GM10248 (cell line): ENCODE results near the gene PODXL.
"Not testable (repeated sequence)": the region's sequence is repeated elsewhere in the genome, so short reads cannot be mapped to it uniquely, and the experiment has no call there.

Source experiments
- CTCF ChIA-PET: fragments of 300-600 bp; sonication (Branson Sonifier 250); formaldehyde crosslinking; extraction: SDS; loops from one replicate; lab custom pipeline; 2021; ENCODE audit warnings: antibody characterized with exemption; lab: Yijun Ruan, JAX
- POLR2A ChIA-PET: fragments of 350-650 bp; sonication (Branson Sonifier 250); formaldehyde crosslinking; extraction: SDS; loops from one replicate; lab custom pipeline; 2020; ENCODE audit warnings: antibody characterized with exemption; lab: Yijun Ruan, JAX
- DNase-seq: peaks from one replicate; pipeline ENCODE4 v3.0.0; 2012; ENCODE audit errors: extremely low spot score
- CTCF ChIP-seq: IDR thresholded peaks from 2 replicates; pipeline ENCODE4 v1.5.1; 2012; ENCODE audit warnings: mild to moderate bottlenecking, low read depth; ENCODE audit errors: extremely low read depth, missing control alignments, control extremely low read depth

The PODXL gene

GRCh38 chr7:131511071-131511470 is 45.4 kb downstream of the PODXL start:
- POLR2A ChIA-PET, result no interaction called here
- no peak for TF ChIP-seq CTCF
- no peak for DNase-seq
- CTCF ChIA-PET, result interaction anchor here (1.1 to 6.8 kb wide), 6 partner anchors 8 to 615 kb away, joined by 3 to 59 read pairs (median 14); partner anchors contain the start of gene MKLN1

DNA sequence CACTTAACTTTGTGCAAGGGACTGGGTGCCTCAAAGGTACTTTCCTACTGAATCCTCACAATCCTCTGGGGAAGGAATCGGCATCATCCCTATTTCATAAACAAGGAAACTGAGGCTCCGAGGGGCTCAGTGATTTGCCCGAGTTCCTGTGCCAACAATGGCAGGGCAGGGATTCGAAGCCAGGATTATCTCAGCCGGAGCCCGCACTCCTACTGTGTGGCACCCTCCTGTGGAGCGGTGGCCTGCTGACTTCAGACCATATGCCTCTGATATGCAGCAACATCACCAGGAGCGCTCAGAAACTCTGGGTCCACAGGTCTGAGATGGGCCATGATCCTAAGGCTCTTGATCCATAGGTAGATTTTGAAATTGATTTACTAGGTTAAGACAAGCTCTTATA is 46.6 kb downstream of the PODXL start:
- ChIA-PET CTCF (interaction anchor here (0.9 to 6.8 kb wide), 6 partner anchors 7 to 613 kb away, joined by 3 to 59 read pairs (median 12); no protein-coding TSS in a partner anchor), POLR2A (no interaction called here)
- no peak for TF ChIP-seq CTCF
- DNase-seq, result no peak

GRCh38 chr7:131508754-131509486 is 47.5 kb downstream of the PODXL start:
- TF ChIP-seq CTCF, result no peak
- ChIA-PET CTCF (interaction anchor here (0.8 to 4.4 kb wide), 16 partner anchors 10 to 612 kb away, joined by 3 to 21 read pairs (median 4); no protein-coding TSS in a partner anchor), POLR2A (interaction anchor here (0.7 kb wide), 1 partner anchor 636 kb away, joined by 3 read pairs; no protein-coding TSS in a partner anchor)
- DNase-seq, result no peak

GRCh38 chr7:131507592-131508331 is 48.7 kb downstream of the PODXL start:
- DNase-seq, result peak; percentile 80
- CTCF ChIA-PET, result interaction anchor here (0.8 to 4.4 kb wide), 23 partner anchors 9 to 1538 kb away, joined by 3 to 21 read pairs (median 5); no protein-coding TSS in a partner anchor
- TF ChIP-seq CTCF, result peak; percentile 90
- POLR2A ChIA-PET, result no interaction called here

- ChIA-PET POLR2A (no interaction called here), CTCF (interaction anchor here (0.9 to 4.4 kb wide), 13 partner anchors 8 to 524 kb away, joined by 3 to 21 read pairs (median 5); no protein-coding TSS in a partner anchor)
- no peak for TF ChIP-seq CTCF
- DNase-seq, result no peak
Observed at GRCh38 chr7:131506597-131506996, 49.8 kb downstream of the PODXL start.

DNA sequence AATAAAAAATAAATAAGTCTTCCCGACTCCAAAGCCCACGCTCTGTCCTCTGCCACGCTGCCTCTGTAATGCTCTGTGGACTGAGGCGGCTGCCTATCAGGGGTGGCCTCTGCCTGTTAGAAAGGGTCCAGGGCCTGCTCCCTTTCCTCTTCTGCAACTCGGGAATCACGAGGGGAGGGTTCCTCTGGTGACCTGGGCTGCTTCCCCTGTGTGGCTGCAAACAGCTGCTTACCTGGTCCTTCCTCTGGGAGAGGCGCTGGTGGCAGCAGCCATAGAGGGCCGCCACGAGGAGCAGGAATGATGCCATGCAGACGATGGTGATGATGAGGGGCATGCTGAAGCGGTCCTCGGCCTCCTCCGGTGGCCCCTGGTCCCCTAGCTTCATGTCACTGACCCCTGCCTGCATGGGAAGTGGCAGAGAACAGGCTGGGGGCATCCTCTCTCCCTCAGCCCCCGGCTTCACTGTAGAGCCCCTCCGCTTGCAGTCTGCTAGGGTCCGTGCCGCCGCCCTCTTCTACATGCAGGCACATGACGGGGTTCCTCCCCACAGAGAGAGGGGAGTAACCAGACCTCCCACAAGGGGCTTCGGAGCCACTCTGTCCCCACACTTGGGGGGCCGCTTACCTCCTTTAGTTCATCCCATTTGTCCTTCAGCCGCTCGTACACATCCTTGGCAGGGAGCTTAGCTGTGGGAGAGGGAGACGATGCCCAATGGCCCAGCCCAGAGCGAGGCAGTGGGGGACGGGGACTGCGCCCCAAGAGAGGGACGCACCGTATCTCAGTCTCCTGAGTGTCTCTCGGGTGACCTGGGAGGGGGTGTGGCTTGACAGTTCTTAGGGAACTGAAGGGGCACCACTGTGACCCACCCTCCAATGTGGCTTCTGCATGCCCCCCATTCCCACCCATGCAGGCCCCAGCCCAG is 50.5 kb downstream of the PODXL start:
- no peak for DNase-seq
- ChIA-PET POLR2A (no interaction called here), CTCF (interaction anchor here (1.0 to 5.4 kb wide), 10 partner anchors 7 to 609 kb away, joined by 3 to 59 read pairs (median 4); no protein-coding TSS in a partner anchor)
- TF ChIP-seq CTCF, result no peak

GRCh38 chr7:131505037-131505620 is 51.3 kb downstream of the PODXL start:
- CTCF ChIA-PET, result interaction anchor here (0.7 to 5.4 kb wide), 8 partner anchors 8 to 609 kb away, joined by 3 to 59 read pairs (median 4); no protein-coding TSS in a partner anchor
- POLR2A ChIA-PET, DNase-seq: not testable (repeated sequence)
